A673 (cell line): Measurements from ENCODE around the gene SLC22A1. TPM values are rescaled to one million over a fixed set of nuclear protein-coding genes. Genes with fewer than 3 reads are reported as not detected.

ENCODE experiments used
- BruUV-seq: library from RNA; stranded (reverse); fragments of 400-500 nt; replicated peaks from 2 replicates; lab custom pipeline; 2021; lab: Mats Ljungman, UMichigan
- CTCF ChIA-PET: fragments of 300-600 bp; sonication (Branson Sonifier 250); formaldehyde crosslinking; loops from one replicate; lab custom pipeline; 2022; ENCODE audit warnings: antibody characterized with exemption; lab: Charles Lee
- POLR2A ChIA-PET: fragments of 300-600 bp; sonication (Branson Sonifier 250); formaldehyde crosslinking; loops from one replicate; lab custom pipeline; 2022; ENCODE audit warnings: antibody characterized with exemption; ENCODE audit not compliant: low non-redundant PET; lab: Charles Lee
- DNase-seq: peaks from one replicate; pipeline ENCODE4 v3.0.0-alpha.2; 2015; ENCODE audit warnings: low spot score
- H3K27ac ChIP-seq: fragments of 200-600 bp; sonication (generic); 2 replicates; pipeline ENCODE4 v1.5.1; 2016; ENCODE audit warnings: mixed run types, low read depth, mild to moderate bottlenecking, mixed read lengths, antibody characterized with exemption, low read length; ENCODE audit not compliant: poor library complexity, severe bottlenecking
- H3K27me3 ChIP-seq: fragments of 200-600 bp; sonication (generic); replicated peaks from 2 replicates; pipeline ENCODE4 v1.6.1; 2017; ENCODE audit warnings: mixed run types, low read depth, mild to moderate bottlenecking, mixed read lengths, antibody characterized with exemption, low read length; ENCODE audit not compliant: insufficient read depth, poor library complexity
- H3K36me3 ChIP-seq: fragments of 200-600 bp; sonication (generic); 2 replicates; pipeline ENCODE4 v1.6.1; 2016; ENCODE audit warnings: mixed run types, mild to moderate bottlenecking, mixed read lengths, antibody characterized with exemption, low read length; ENCODE audit not compliant: insufficient read depth, poor library complexity, severe bottlenecking
- H3K4me1 ChIP-seq: fragments of 200-600 bp; sonication (generic); 2 replicates; pipeline ENCODE4 v1.6.1; 2017; ENCODE audit warnings: mixed run types, mild to moderate bottlenecking, mixed read lengths, antibody characterized with exemption, low read length; ENCODE audit not compliant: insufficient read depth, poor library complexity, severe bottlenecking
- H3K4me3 ChIP-seq: fragments of 200-600 bp; sonication (generic); 2 replicates; pipeline ENCODE4 v1.5.1; 2016; ENCODE audit warnings: low read depth, mixed run types, mild to moderate bottlenecking, mixed read lengths, low read length; ENCODE audit not compliant: poor library complexity, severe bottlenecking
- H3K9me3 ChIP-seq: fragments of 200-600 bp; sonication (generic); 2 replicates; pipeline ENCODE4 v1.6.1; 2016; ENCODE audit warnings: mixed run types, low read depth, mild to moderate bottlenecking, mixed read lengths, antibody characterized with exemption, low read length; ENCODE audit not compliant: poor library complexity, severe bottlenecking
- EZH2 ChIP-seq: fragments of 200-600 bp; sonication (generic); IDR thresholded peaks from 2 replicates; pipeline ENCODE4 v1.6.1; 2017; ENCODE audit warnings: borderline replicate concordance, low read depth, mild to moderate bottlenecking, mixed read lengths, antibody characterized with exemption, low read length; ENCODE audit not compliant: poor library complexity, severe bottlenecking
- intact Hi-C: fragments of 100-400 bp; cut with micrococcal nuclease; formaldehyde crosslinking; loops from one replicate; pipeline ENCODE4 v1.10.0; 2022; ENCODE audit not compliant: unreplicated experiment
- total RNA-seq: library from RNA; stranded (reverse); gene quantifications from 2 replicates; pipeline ENCODE4 v1.2.3, GENCODE V29; 2021
- TF ChIP-seq, protein P1 (sequence below): fragments of 300-800, 200-600 bp; sonication (generic); conservative IDR thresholded peaks from 2 replicates; pipeline ENCODE4 v1.5.1; 2017; ENCODE audit warnings: low read depth, mild to moderate bottlenecking, antibody characterized with exemption, low read length, moderate library complexity, mixed read lengths

Gene SLC22A1
- total RNA-seq, 1 experiment from 2014 or later, result 3.3 TPM

GRCh38 chr6:160147146-160147536 lies 25.5 kb downstream of the SLC22A1 start:
- no peaks in the 10 kb centered on the region for H3K4me1 ChIP-seq
- DNase-seq, result no peak
- no TSS peak for BruUV-seq
- CTCF ChIA-PET, result no interaction called here
- TF ChIP-seq, protein P1, sequence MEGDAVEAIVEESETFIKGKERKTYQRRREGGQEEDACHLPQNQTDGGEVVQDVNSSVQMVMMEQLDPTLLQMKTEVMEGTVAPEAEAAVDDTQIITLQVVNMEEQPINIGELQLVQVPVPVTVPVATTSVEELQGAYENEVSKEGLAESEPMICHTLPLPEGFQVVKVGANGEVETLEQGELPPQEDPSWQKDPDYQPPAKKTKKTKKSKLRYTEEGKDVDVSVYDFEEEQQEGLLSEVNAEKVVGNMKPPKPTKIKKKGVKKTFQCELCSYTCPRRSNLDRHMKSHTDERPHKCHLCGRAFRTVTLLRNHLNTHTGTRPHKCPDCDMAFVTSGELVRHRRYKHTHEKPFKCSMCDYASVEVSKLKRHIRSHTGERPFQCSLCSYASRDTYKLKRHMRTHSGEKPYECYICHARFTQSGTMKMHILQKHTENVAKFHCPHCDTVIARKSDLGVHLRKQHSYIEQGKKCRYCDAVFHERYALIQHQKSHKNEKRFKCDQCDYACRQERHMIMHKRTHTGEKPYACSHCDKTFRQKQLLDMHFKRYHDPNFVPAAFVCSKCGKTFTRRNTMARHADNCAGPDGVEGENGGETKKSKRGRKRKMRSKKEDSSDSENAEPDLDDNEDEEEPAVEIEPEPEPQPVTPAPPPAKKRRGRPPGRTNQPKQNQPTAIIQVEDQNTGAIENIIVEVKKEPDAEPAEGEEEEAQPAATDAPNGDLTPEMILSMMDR, result no peak
- TF ChIP-seq EZH2, result no peak
- no peak overlapping the region for H3K27ac ChIP-seq
- intact Hi-C loops, result no loop called here
- no peaks in the 10 kb centered on the region for H3K36me3 ChIP-seq
- no peaks in the 10 kb centered on the region for H3K9me3 ChIP-seq
- no peaks in the 10 kb centered on the region for H3K27me3 ChIP-seq
- H3K4me3 ChIP-seq, result no peak overlapping the region
- POLR2A ChIA-PET, result no interaction called here

DNA sequence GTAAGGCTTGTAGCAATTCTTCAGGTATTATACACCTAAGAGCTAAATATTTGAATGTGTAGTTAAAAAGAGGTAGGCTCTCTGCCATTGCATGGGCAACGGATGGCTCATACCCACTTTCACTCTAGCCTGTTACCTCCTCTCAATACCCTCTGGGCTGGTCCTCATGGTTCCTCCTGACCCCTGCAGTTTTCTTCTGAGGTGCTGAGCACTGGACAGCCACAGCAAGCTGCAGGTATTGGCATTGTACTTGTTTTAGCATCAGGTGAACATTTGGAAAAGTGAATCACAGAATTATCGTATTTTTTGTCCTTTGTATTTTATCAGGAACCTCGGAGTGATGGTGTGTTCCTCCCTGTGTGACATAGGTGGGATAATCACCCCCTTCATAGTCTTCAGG lies 32.9 kb downstream of the SLC22A1 start:
- intact Hi-C loops, result no loop called here
- POLR2A ChIA-PET, result no interaction called here

DNA sequence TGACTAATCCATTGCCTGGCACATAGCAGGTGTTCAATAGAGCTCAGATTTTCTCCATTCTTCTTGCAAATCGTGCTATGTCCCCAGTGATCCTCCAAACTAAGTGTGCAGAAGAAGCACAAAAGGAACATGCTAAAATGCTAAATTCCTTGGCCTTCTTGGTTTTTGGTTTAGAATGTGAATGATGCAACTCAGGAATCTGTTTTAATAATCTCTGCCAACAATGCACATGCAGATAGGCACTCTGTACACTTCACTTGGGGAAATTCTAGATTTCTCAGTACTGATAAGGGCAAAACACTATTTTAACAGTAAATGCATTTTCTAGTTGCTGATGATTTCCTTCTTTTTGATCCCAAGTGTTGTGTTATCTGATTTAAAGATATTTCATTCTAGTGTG lies 35.2 kb downstream of the SLC22A1 start:
- H3K27ac ChIP-seq, result no peak overlapping the region
- BruUV-seq, result no TSS peak
- ChIA-PET POLR2A (no interaction called here), CTCF (no interaction called here)
- no peaks in the 10 kb centered on the region for H3K36me3 ChIP-seq
- no peak overlapping the region for H3K4me3 ChIP-seq
- TF ChIP-seq, protein P1, result no peak
- no peak for TF ChIP-seq EZH2
- intact Hi-C loops, result no loop called here
- DNase-seq, result no peak
- H3K9me3 ChIP-seq, result peaks cover 3% of the 10 kb centered on the region
- H3K4me1 ChIP-seq, result no peaks in the 10 kb centered on the region
- no peaks in the 10 kb centered on the region for H3K27me3 ChIP-seq

More for the DNA sequence above, 32.9 kb downstream of the SLC22A1 start:
- CTCF ChIA-PET, result no interaction called here
- no peak for TF ChIP-seq EZH2
- TF ChIP-seq, protein P1, result no peak
- BruUV-seq, result no TSS peak
- no peaks in the 10 kb centered on the region for H3K4me1 ChIP-seq
- H3K4me3 ChIP-seq, result no peak overlapping the region
- peaks cover 3% of the 10 kb centered on the region for H3K9me3 ChIP-seq
- H3K36me3 ChIP-seq, result no peaks in the 10 kb centered on the region
- H3K27ac ChIP-seq, result no peak overlapping the region
- H3K27me3 ChIP-seq, result no peaks in the 10 kb centered on the region
- DNase-seq, result no peak
